ENCODE results near the gene ZDHHC13.
A peak's percentile ranks its signal among the peaks of the same experiment; 100 is the strongest.

The ZDHHC13 gene

DNA sequence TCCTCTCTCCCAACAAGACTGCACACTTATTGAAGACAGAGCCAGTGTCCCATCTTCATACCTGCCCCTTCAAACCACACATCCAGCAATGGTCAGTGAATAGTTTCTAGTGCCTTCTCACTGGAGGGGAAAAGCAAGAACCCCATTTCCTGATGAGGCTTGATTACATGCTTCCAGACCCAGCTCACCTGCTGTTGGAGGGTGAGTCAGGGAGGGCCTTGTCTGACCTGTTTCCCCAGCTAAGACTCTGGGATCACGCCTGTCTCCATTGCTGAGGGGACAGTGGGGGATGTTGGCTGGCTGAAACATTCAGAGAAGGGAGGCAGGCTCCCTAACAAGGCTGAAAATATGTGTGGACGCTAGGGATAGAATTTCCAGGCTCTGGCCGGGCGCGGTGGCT is 27.5 kb upstream of the ZDHHC13 start:
- Mint-ChIP-seq H3K27ac (no peak overlapping the region), H3K9me3 (ENCODE audit: low read depth) (no peaks in the 10 kb centered on the region), H3K36me3 (no peaks in the 10 kb centered on the region), H3K27me3 (peaks cover 13% of the 10 kb centered on the region), H3K4me1 (ENCODE audit: low read depth) (no peaks in the 10 kb centered on the region), H3K4me3 (no peak overlapping the region)

DNA sequence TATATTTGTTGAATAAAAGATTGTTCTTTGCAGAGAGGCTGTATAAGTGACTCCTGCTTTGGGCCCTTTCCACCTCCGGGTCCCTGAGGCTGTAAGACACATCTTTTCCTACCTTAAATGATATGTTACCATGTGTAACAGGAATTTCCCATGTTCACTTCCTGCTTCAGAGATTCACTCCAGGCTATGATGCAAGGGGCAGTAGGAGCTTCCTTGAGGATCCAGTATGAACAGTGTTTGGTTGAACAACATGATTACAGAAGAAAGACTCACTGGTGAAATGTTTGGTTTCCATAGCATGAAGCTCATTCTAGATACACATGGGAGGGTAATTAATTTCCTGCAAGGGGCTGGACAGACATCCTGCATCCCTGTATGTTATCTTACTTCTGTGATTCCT is 25.6 kb upstream of the ZDHHC13 start:
- H3K27ac Mint-ChIP-seq = no peak overlapping the region
- no peaks in the 10 kb centered on the region for H3K36me3 Mint-ChIP-seq
- no peaks in the 10 kb centered on the region for H3K4me1 Mint-ChIP-seq (ENCODE audit: low read depth)
- peaks cover 13% of the 10 kb centered on the region for H3K27me3 Mint-ChIP-seq
- H3K4me3 Mint-ChIP-seq = no peak overlapping the region
- H3K9me3 Mint-ChIP-seq (ENCODE audit: low read depth) = no peaks in the 10 kb centered on the region

DNA sequence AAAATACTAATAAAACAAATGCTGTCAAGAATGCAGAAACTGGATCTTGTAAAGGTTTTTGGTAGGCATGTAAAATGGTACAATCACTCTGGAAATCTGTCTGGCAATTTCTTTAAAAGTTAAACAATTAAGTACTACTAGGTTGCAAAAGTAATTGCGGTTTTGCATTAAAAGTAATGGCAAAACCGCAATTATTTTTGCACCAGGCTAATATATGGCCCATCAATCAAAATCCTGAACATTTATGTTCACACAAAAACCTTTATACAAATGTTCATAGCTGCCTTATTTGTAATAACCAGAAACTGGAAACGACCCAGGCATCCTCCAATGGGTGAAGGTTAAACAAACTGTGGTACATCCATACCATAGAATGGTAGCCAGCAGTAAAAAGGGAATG is 24.6 kb upstream of the ZDHHC13 start:
- Mint-ChIP-seq H3K27ac (no peak overlapping the region), H3K4me1 (ENCODE audit: low read depth) (no peaks in the 10 kb centered on the region), H3K4me3 (no peak overlapping the region), H3K36me3 (no peaks in the 10 kb centered on the region), H3K9me3 (ENCODE audit: low read depth) (no peaks in the 10 kb centered on the region), H3K27me3 (peaks cover 14% of the 10 kb centered on the region)

DNA sequence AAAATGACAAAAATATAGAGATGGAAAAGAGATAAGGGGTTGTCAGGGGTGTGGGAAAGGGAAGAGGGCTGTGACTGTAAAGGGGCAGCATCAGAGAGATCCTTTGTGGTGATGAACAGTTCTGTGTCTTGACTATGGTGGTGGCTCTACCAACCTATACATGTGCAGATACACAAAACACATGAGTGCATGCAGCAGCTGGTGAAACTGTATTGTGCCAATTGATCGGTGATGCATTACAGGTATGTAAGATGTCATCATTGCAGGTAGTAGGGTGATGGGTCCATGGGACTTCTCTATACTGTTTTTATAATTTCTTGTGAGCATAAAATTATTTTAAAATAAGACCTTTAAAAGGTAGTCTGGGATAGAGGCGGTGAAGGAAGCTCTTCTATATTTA is 24.1 kb upstream of the ZDHHC13 start:
- no peak overlapping the region for H3K27ac Mint-ChIP-seq
- H3K9me3 Mint-ChIP-seq (ENCODE audit: low read depth) = no peaks in the 10 kb centered on the region
- H3K27me3 Mint-ChIP-seq = peaks cover 14% of the 10 kb centered on the region
- no peaks in the 10 kb centered on the region for H3K36me3 Mint-ChIP-seq
- H3K4me1 Mint-ChIP-seq (ENCODE audit: low read depth) = no peaks in the 10 kb centered on the region
- no peak overlapping the region for H3K4me3 Mint-ChIP-seq

DNA sequence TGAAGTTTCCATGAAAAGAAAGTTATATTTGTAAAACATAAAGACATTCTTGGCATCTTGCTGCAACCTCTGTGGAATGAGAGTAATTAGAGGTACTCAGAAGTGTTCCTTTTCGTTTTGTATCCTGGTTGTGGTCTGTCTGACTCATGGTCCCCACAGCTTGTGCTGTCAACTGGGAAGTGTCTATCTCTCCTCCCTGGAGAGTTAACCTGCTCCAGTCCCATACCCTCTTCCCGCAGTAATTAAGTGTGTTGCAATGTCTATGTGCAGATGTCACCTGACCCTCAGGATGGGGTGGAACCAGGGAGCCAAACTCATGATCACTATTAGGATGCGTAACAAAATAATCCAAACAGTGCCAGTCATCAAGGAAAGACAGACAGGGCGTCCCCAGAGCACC is 23.0 kb upstream of the ZDHHC13 start:
- no peak overlapping the region for H3K4me3 Mint-ChIP-seq
- H3K36me3 Mint-ChIP-seq = no peaks in the 10 kb centered on the region
- no peaks in the 10 kb centered on the region for H3K9me3 Mint-ChIP-seq (ENCODE audit: low read depth)
- H3K4me1 Mint-ChIP-seq (ENCODE audit: low read depth) = no peaks in the 10 kb centered on the region
- peaks cover 14% of the 10 kb centered on the region for H3K27me3 Mint-ChIP-seq
- H3K27ac Mint-ChIP-seq = no peak overlapping the region

DNA sequence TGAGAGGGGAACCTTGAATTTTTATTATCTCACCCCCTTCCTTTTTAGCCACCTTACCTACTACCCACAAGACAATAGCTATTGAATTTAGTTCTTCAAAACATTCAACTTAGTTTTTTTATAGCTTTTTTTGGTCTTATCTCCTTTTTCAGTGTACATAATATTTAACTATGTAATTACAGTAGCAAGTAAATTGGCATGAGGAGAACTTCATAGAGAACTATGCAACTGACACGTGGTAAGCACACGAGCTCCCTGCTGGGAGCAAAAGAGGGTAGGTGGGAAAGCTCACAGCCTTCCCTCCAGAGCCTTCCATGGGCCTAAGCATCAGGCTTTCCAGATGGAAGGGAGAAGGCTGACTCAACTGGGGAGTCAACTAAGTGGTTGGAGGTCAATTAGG is 22.1 kb upstream of the ZDHHC13 start:
- H3K27me3 Mint-ChIP-seq = peaks cover 11% of the 10 kb centered on the region
- H3K36me3 Mint-ChIP-seq = no peaks in the 10 kb centered on the region

DNA sequence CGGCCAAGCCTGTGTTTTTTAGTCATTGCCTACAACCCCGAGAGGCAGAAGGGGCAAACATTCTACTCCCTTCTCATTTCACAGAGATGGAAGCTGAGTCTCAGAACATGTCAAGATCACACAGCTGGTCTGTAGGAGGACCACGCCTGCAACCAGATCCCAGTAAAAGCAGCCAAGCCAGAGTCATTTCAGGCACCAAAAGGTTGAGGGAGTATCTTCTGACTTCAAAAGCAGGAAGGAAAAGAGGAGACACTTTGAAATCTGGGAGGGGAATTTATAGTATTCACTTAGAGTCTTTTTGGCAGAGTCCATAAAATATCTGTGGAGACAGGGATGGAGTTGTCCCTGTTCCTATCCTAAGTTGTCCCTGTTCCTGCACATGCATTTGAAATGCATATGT is 17.9 kb upstream of the ZDHHC13 start:
- peaks cover 3% of the 10 kb centered on the region for H3K36me3 Mint-ChIP-seq
- no peak overlapping the region for H3K4me3 Mint-ChIP-seq
- no peaks in the 10 kb centered on the region for H3K4me1 Mint-ChIP-seq (ENCODE audit: low read depth)
- peaks cover 7% of the 10 kb centered on the region for H3K27me3 Mint-ChIP-seq
- H3K9me3 Mint-ChIP-seq (ENCODE audit: low read depth) = no peaks in the 10 kb centered on the region
- H3K27ac Mint-ChIP-seq = no peak overlapping the region

More for the DNA sequence above, 22.1 kb upstream of the ZDHHC13 start:
- Mint-ChIP-seq H3K27ac (no peak overlapping the region), H3K4me1 (ENCODE audit: low read depth) (no peaks in the 10 kb centered on the region), H3K9me3 (ENCODE audit: low read depth) (no peaks in the 10 kb centered on the region), H3K4me3 (no peak overlapping the region)

DNA sequence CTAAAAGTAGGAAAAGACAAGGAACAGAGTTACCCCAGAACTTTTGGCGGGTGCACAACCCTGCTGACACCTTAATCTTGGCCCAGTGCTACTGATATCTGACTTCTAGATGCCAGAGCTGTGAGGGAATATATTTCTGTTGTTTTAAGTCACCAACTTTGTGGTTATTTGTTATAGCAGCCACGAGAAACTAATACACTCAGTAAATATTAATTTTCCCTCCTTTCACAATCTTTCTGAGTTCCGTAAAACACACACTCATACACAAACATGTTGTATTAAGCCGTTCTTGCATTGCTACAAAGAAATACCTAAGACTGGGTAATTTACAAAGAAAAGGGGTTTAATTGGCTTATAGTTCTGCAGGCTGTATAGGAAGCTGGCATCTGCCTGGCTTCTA is 16.1 kb upstream of the ZDHHC13 start:
- Mint-ChIP-seq H3K9me3 (ENCODE audit: low read depth) (no peaks in the 10 kb centered on the region), H3K27me3 (peaks cover 7% of the 10 kb centered on the region), H3K4me1 (ENCODE audit: low read depth) (no peaks in the 10 kb centered on the region), H3K36me3 (peaks cover 3% of the 10 kb centered on the region), H3K27ac (no peak overlapping the region), H3K4me3 (no peak overlapping the region)

DNA sequence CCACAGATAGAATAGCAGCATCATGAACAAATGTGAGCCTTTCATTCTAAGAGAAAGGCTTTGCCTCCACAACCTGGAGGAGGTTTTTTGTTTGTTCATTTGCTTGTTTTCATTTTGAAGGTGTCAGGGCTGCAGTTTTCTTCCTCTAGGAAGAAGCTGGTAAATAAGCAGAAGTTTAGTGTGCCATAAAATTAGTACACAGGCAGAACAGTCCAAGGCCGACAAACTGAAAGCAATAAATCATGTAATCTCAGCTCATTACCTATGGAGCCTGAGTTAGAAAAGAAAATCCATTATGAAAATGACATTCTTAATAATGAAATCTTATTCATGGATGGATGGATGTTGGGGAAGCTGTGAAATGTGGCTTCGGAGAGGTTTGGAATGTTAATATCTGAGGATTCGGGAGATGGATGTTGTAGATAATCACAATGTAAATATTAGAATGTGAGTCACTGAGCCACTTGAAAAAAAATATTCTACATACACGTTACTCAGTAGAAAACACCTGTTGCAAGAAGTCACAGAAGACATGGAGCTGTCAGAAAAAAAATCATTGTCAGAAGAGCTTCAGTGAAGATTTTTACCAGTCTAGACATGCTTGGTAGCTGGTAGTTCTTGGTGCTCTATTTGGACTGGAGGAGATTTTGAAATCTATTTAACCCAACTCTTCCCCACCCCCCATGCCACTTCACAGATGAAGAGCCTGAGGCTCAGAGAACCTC is 15.0 kb upstream of the ZDHHC13 start:
- Mint-ChIP-seq H3K4me3 (no peak overlapping the region), H3K36me3 (peaks cover 3% of the 10 kb centered on the region), H3K4me1 (ENCODE audit: low read depth) (no peaks in the 10 kb centered on the region), H3K27ac (no peak overlapping the region), H3K9me3 (ENCODE audit: low read depth) (no peaks in the 10 kb centered on the region), H3K27me3 (peaks cover 7% of the 10 kb centered on the region)

DNA sequence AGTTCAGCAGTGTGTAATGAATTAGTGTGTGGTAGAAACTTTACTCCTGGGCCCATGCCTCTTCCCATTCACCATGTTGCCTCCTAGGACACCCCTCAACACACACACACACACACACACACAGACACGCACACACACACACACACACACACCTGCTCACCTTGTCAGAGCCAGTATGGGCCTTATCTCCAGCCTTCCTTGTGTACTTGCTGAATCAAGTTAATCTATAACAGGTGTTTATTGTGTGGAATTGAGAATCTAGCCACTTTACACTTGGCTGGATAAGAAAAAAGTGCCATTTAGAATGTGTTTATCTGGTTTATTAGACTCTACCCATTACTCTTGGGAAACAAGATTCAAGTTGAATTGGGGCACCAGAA is 14.5 kb upstream of the ZDHHC13 start:
- H3K27me3 Mint-ChIP-seq = peaks cover 6% of the 10 kb centered on the region
- no peak overlapping the region for H3K4me3 Mint-ChIP-seq
- H3K27ac Mint-ChIP-seq = no peak overlapping the region
- no peaks in the 10 kb centered on the region for H3K9me3 Mint-ChIP-seq (ENCODE audit: low read depth)
- H3K4me1 Mint-ChIP-seq (ENCODE audit: low read depth) = no peaks in the 10 kb centered on the region
- peaks cover 3% of the 10 kb centered on the region for H3K36me3 Mint-ChIP-seq

DNA sequence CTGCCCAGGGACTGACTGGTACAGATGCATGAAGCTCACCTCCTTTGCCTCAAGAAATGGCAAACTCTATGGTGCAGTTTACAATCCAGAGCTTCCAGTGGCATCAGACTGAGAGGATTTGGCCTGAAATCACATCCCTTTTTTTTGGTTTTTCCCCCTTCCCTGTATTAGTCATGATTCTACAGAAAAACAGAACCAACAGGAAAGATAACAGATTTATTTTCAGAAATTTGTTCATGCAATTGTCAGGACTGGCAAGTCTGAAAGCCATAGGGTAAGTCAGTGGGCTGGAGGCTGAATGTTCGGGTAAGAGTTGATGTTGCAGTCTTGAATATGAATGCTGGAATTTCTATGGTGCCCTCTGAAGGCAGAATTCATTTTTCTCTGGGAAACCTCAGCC is 12.0 kb upstream of the ZDHHC13 start:
- Mint-ChIP-seq H3K9me3 (ENCODE audit: low read depth) (no peaks in the 10 kb centered on the region), H3K4me3 (no peak overlapping the region), H3K27ac (no peak overlapping the region)

DNA sequence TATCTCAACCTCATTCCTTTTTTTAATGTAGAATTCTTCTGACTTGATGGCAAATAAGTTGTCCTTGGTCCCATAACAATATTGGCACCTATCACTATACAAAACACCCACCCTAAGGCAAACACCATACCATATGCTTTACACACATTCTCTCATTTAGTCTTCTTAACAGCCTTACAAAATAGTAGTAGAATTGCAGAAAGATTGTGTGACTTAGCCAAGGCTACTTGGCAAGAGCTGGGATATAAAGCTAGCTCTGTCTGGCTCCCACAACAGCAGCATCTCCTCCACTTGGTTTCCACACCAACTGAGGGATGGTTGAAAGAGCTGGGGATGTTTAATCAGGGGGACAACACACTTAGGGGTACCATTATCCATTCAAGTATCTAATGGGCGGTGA is 9.8 kb upstream of the ZDHHC13 start:
- H3K4me1 Mint-ChIP-seq (ENCODE audit: low read depth) = no peaks in the 10 kb centered on the region
- H3K9me3 Mint-ChIP-seq (ENCODE audit: low read depth) = no peaks in the 10 kb centered on the region
- H3K4me3 Mint-ChIP-seq = no peak overlapping the region
- peaks cover 9% of the 10 kb centered on the region for H3K27me3 Mint-ChIP-seq
- H3K36me3 Mint-ChIP-seq = no peaks in the 10 kb centered on the region
- H3K27ac Mint-ChIP-seq = no peak overlapping the region

More for the DNA sequence above, 12.0 kb upstream of the ZDHHC13 start:
- Mint-ChIP-seq H3K4me1 (ENCODE audit: low read depth) (no peaks in the 10 kb centered on the region), H3K36me3 (peaks cover 3% of the 10 kb centered on the region), H3K27me3 (peaks cover 9% of the 10 kb centered on the region)

DNA sequence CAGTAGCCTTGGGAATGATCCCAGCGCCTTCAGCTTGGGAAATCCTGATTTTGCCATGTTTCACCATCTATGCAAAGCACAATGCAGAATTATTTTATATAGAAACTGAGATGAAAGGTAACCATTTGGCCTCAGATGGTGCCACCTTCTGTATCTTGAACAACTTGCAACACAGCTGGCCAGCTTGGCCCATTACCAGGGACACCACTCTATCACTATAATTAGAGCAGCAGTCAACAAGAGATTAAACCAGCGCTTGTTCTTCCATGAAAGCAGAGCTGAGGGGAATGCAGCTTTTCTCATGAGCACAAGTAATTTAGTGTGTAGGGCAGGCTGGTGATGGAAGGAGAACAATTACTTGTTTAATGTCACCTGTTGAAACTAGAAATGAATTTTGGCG is 6.7 kb upstream of the ZDHHC13 start:
- Mint-ChIP-seq H3K36me3 (no peaks in the 10 kb centered on the region), H3K27ac (no peak overlapping the region), H3K4me3 (no peak overlapping the region), H3K27me3 (peaks cover 6% of the 10 kb centered on the region), H3K4me1 (ENCODE audit: low read depth) (no peaks in the 10 kb centered on the region), H3K9me3 (ENCODE audit: low read depth) (no peaks in the 10 kb centered on the region)

DNA sequence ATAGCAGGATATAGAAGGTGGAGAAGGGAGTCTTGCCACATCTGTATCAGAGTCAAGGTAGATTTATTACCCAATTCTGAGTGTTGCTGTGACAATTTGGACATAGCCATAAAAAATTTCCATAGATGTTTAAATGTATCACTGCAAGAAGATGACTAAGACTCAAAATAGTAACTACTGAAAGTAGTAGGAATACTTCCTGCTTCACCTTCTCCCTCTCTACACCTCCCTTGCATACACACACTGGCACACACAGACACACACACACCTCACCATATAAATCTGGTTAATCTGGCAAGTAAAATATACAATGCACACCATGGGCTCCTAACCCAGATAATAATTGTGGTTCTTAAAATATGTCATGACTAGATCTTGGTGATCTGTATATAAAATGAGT is 5.2 kb upstream of the ZDHHC13 start:
- H3K9me3 Mint-ChIP-seq (ENCODE audit: low read depth) = no peaks in the 10 kb centered on the region
- peaks cover 5% of the 10 kb centered on the region for H3K27me3 Mint-ChIP-seq
- H3K27ac Mint-ChIP-seq = no peak overlapping the region
- H3K4me3 Mint-ChIP-seq = no peak overlapping the region
- H3K36me3 Mint-ChIP-seq = no peaks in the 10 kb centered on the region
- peaks cover 7% of the 10 kb centered on the region for H3K4me1 Mint-ChIP-seq (ENCODE audit: low read depth)

DNA sequence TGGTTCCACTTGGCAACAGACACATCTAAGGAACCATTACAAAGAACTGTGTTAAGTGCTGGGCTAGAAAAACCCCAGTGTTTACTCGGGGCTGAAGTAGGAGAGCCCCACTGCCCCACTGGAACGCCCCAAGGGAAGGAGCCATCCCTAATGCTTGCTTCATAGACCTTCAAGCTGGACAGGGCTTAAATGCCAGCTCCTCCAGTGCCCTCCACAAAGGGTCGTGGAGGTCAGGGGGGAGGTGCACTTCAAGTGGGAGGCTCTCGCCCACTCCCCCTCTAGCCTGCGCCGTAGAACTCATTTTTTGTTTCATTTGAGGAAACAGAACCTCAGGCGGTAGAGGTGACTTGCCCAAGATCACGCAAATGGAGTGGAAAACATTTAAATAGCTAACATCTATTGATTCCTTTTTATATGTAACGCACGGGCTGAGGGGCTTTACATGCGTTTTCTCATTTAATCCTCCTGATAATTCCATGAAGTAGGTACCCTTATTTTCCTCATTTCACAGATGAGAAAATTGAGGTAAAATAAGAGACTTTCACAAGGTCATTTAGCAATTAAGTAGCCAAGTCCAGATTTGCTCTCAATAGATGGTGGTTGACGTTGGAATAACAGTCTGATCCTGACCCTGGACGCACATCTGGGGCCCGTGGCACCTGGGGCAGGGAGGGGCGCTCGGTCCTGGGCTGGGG is 545 bp upstream of the ZDHHC13 start:
- Mint-ChIP-seq H3K27me3 (no peaks in the 10 kb centered on the region), H3K27ac (peak overlapping the region; percentile 61), H3K9me3 (ENCODE audit: low read depth) (no peaks in the 10 kb centered on the region), H3K4me1 (ENCODE audit: low read depth) (peaks cover 49% of the 10 kb centered on the region), H3K4me3 (peak overlapping the region; percentile 93), H3K36me3 (peaks cover 4% of the 10 kb centered on the region)

DNA sequence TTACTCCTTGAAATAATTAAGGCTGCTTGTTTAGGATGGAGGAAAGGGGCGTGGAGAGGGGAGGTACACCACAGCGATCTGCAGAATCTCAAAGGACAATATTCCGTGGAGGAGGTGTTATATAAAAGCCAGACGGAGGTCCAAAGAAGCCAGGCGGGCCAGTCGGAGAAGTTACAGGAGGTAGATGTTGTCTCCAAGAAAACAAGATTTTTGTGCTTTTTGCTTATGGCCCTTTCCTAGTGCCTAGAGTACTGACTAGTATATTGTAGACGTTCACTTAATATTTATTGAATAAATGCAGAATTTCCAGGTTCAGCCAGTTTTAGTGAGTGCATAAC is 761 bp downstream of the ZDHHC13 start:
- H3K27me3 Mint-ChIP-seq = no peaks in the 10 kb centered on the region
- peaks cover 56% of the 10 kb centered on the region for H3K4me1 Mint-ChIP-seq (ENCODE audit: low read depth)
- no peaks in the 10 kb centered on the region for H3K9me3 Mint-ChIP-seq (ENCODE audit: low read depth)
- H3K4me3 Mint-ChIP-seq = peak overlapping the region; percentile 93
- H3K36me3 Mint-ChIP-seq = peaks cover 4% of the 10 kb centered on the region
- H3K27ac Mint-ChIP-seq = no peak overlapping the region
